Inferior parietal cortex (tissue), 1 donor: ENCODE results near the gene AKAP9.
"Not testable (repeated sequence)": the region's sequence is repeated elsewhere in the genome, so short reads cannot be mapped to it uniquely, and the experiment has no call there.

Source experiments
- DNase-seq: peaks from one replicate; pipeline ENCODE4 v3.0.0-alpha.2; 2016; ENCODE audit errors: extremely low spot score

AKAP9 gene

DNA sequence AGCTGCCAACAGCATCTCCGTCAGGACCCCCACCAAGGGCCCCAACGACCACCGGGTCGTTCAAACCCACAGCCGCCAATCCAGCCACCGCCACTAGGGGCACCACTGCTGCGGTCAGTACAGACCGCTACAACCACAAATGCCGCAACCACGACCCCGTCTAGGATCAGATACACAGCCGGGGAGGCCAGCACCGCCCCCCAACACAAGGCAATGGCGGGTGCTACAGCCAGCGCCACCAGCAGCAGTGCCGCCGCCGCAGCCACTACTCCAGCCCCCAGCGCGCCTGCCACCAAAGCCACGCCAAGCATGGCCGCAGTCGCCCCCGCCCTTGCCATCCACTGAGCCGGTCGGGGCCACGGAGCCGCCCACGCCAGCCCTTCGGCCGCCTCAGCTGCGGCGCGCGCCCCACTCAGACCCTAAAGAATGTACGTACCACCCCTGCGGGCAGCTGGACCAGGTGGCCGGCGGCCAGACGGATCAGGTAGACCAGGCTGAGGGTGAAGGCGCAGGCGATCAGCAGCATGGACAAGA is 193.1 kb downstream of the AKAP9 start:
- peak; percentile 61 for DNase-seq

DNA sequence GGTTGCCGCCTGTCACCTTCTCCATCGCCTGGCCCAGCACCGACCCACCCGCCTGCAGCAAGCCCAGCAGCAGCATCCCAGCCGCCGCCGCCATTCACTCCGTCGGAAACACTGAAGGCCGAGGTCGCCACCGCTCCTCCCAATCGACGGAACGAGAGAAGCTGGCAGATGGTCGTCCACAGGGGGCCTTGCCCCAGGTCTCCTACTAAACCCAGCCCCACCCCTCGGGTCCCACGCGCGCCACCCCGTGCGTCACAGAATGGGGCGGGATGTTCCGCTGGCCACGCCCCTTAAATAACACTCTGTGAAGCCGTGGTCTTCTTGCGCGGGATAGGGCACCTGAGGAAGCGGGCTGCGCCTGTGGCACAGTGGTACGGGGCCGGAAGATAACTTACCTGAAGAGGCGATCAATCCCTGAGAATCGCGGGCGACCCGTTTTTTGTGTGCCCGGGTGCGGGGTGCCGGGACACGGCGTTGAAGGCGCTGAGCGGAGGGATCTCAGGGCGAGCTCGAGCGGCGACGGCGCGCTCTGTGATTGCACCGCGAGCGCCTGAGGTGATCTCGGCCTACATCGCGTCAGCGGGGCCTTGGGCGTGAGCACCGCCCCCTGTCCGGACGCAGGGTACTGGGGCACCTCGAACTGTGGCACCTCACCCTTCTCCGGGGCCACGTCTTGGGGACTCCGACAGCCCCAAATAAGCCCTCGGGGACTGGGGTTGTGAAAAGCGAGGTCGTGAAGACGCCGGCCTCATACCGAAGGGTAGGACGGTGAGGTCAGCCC is 193.8 kb downstream of the AKAP9 start, which contains the start of gene CYP51A1:
TSS of gene CYP51A1 (minus strand) at position 207 of the 781 bp plus-strand sequence. CDS start at position 94, 113 bp downstream.
- peak; percentile 92 for DNase-seq

DNA sequence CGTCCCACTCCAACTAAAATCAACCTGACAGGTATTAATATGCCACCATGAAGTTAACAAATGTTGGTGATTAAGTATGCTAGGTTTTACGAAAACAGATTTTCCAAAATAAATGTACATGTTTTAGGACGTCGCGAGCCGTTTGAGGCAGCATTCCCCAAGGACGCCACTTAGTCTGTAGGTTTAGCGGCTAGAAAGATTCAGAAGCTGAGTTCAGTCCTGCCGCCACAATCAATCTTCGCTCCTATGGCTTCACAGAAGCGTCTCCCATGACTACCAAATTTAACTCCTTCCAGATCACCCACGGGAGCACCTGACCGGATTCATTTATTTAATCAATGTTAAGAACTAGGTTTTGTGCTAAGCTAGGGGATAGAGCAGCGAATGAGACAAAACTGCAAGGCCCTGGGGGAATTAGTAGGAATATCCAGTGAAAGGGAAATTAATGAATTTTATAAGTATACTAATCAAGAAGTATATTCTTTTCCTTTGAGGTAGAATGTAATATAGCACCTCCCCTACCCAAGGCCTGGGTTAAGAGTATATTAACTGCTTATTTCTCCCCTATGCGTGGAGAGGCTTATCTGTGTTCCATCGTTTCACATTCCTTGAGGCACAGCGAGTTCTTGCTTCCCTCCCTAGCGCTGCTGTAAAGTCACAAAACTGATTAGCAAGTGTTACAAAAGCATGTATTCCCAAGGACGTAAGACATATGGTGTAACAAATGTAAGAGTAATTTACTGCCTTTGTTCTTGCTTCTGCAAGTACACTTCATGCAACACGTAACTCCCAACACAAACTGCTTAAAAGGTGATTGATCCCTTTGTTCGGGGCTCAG is 194.6 kb downstream of the AKAP9 start:
- no peak for DNase-seq

DNA sequence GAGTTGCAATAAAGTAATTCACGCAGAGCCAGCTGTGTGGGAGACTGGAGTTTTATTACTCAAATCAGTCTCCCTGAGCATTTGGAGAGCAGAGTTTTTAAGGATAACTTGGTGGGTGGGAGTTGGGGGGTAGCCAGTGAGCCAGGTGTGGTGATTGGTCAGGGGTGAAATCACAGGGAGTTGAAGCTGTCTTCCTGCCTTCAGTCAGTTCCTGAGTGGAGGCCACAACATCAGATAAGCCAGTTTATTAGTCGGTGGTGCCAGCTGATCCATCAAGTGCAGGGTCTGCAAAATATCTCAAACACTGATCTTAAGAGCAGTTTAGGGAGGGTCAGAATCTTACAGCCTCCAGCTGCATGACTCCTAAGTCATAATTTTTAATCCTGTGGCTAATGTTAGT is 196.9 kb downstream of the AKAP9 start:
- no peak for DNase-seq

DNA sequence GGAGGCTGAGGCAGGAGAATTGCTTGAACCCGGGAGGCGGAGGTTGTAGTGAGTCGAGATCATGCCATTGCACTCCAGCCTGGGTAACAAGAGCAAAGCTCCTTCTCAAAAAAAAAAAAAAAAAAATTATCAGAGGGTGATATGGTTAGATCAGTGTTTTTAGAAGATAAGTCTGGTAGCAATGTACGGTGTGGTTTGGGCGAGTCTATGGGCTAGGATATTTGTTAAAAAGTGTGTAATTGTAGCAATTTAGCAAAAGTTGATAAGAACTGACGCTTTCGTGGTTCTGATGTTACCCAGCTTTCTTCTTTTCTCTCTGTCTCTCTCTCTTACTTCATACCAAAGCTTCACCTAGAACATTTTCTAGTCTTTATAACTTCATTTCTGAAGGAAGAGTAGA is 200.5 kb downstream of the AKAP9 start:
- DNase-seq: no peak

DNA sequence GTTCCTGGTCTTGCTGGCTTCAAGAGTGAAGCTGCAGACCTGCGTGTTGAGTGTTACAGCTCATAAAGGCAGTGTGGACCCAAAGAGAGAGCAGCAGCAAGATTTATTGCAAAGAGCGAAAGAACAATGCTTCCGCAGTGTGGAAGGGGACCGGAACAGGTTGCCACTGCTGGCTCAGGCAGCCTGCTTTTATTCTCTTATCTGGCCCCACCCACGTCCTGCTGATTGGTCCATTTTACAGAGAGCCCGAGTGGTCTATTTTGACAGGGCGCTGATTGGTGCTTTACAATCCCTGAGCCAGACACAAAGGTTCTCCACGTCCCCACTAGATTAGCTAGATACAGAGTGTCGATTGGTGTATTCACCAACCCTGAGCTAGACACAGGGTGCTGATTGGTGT is 202.1 kb downstream of the AKAP9 start:
- not testable (repeated sequence) for DNase-seq

DNA sequence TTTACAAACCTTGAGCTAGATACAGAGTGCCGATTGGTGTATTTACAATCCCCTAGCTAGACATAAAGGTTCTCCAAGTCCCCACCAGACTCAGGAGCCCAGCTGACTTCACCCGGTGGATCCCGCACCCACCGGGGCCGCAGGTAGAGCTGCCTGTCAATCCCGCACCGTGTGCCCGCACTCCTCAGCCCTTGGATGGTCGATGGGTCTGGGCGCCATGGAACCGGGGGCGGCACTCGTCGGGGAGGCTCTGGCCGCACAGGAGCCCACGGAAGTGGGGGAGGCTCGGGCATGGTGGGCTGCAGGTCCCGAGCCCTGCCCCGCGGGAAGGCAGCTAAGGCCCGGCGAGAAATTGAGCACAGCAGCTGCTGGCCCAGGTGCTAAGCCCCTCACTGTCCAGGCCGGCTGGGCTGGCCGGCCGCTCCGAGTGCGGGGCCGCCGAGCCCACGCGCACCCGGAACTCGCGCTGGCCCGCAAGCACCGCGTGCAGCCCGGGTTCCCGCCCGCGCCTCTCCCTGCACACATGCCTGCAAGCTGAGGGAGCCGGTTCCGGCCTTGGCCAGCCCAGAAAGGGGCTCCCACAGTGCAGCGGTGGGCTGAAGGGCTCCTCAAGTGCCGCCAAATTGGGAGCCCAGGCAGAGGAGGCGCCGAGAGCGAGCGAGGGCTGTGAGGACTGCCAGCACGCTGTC is 202.7 kb downstream of the AKAP9 start:
- DNase-seq: not testable (repeated sequence)

DNA sequence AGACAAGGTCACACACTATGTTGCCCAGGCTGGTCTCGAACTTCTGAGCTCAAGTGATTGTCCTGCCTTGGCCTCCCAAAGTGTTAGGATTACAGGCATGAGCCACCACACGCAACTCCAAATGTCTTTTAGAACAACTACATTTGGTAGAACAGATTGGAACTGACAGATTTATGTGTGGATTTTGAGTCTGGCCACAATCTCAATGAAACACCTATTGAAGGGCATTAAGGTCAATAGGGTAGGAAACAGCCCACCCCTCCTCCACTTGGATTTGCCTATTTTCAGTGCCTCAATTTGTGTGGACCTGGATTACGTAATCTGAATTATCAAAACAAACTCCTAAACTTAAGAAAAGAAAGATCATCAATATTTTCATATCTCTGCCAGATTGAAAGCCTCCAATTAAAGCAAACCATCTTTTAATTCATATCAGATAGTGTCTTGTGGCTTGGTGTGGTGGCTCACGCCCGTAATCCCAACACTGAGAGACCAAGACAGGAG is 209.1 kb downstream of the AKAP9 start:
- DNase-seq: no peak

DNA sequence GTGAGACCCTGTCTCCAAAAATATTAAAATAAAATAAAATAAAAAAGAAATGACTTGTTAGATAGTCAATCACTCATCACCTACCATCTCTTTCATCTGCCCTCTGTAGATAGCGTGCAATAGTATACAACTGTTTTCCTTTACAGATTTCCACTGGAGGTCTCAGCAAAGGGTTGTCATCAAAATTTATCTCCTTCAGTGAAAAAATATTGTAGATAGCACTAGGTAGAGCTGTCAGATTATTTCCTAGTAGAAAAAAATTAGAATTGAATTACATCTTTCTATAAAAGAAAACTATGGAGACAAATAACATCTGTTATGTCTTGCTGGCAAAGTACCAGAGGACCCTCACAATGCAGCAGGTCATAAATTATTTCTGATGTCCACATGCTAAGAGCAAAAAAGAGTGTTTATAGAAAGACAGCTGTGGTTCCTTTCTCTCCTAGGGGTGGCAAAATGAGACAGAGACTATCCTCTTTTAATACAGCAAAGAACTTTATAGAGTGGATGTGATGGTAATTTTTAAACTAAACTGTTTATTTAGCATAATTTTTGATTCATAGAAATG is 209.9 kb downstream of the AKAP9 start:
- DNase-seq: no peak

DNA sequence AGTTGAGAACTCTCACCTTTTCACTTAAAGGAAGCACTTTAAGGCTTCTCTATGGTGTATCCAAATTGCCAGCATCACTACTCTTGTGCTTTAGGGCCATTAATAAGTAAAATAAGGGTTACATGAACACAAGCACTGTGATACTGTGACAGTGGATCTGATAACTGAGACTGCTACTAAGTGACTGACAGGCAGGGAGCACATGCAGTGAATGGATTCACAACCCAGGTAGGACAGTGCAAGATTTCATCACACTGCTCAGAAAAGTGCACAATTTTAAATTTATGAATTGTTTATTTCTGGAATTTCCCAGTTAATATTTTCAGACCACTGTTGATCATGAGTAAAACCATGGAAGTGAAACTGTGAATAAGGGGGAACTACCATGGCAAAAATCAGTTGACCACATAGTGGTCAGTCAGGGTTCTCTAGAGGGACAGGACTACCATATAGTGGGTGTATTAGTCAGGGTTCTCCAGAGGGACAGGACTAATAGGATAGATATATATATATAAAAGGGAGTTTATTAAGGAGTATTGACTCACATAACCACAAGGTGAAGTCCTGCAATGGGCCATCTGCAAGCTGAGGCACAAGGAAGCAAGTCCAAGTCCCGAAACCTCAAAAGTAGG is 214.6 kb downstream of the AKAP9 start:
- no peak for DNase-seq

DNA sequence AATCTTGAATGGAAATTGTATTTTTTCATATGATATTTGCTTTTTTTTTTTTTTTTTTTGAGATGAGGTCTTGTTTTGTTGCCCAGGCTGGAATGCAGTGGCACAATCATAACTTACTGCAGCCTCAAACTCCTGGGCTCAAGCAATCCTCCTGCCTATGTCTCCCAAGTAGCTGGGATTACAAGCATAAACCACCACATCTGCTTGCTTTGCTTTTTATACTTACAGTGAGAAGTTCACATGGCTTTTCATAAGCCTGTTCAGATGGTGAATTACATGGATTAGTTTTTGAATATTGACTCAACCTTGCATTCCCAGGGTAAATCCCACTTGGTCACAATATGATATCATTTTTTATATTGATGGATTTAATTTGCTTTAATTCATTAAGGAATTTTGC is 216.3 kb downstream of the AKAP9 start:
- DNase-seq: no peak

DNA sequence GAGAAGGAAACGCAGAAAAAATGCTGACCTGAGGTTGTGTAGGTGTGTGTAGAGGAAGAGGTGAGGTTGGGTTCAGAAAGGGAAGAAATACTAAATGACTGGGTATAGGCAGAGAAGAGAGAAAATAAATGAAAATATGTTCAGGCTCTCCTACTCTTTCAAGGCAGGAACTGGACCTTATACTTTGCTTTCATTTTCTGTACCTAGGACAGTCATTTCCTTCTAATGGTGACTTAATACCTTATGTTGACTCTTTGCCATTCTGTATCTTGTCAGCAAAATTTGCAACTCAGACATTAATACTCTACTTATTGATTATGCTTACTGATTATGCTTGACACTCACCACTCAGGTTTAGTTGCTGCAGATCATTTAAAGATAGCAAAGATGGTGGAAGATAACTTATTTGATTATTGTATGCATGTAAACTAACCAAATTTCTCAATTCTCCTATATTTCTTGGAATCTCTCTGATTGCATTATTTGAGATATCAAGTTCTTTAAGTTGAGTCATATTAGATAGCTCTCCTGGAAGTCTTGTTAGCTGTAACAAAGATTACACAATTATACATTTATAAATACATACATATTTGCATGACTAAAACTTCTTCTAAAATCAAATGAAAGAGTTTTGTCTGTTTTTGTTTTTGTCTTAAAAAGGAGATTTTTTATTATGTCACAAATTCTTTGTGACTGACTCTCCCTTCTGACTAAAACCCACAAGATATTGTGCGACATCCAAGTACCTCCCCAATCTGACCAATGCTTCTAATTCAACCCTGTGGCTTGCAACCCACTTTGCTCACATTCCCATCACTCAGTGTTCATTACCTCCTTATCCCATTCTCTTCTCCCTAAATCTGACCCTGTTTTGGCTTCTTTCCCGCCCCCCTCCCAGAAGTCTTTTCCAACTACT is 218.3 kb downstream of the AKAP9 start:
- no peak for DNase-seq
